22Rv1 (cell line): ENCODE results near the gene ZNF827.

Experiments used
- ZFX ChIP-seq: fragments of 450-650 bp; IDR thresholded peaks from 2 replicates; pipeline ENCODE4 v1.6.1; 2017; ENCODE audit warnings: antibody characterized with exemption, borderline replicate concordance
- TF ChIP-seq, protein P1 (sequence below): fragments of 450-650 bp; IDR thresholded peaks from 2 replicates; pipeline ENCODE4 v1.5.1; 2017; ENCODE audit warnings: mild to moderate bottlenecking

DNA sequence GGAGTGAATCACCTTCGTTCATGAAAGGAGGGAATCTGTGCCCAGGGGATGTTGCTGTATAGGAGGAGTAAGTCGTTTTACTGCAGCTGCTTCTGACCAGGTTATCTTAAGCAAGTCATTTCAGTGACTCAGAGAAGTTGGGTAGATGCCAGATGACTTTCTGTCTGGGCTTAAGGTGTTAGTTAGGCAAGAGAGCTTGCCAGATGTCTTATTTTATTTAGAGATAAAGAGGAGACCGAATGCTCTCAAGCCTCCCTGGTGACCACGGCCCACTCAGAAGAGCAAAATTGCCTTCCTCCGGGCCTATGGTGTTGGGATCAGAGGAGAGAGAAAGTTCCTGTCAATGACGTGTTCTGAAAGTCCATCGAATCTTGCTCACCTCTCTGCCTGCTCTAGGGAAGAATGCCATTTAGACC lies 16.3 kb upstream of the ZNF827 start:
- TF ChIP-seq, protein P1, sequence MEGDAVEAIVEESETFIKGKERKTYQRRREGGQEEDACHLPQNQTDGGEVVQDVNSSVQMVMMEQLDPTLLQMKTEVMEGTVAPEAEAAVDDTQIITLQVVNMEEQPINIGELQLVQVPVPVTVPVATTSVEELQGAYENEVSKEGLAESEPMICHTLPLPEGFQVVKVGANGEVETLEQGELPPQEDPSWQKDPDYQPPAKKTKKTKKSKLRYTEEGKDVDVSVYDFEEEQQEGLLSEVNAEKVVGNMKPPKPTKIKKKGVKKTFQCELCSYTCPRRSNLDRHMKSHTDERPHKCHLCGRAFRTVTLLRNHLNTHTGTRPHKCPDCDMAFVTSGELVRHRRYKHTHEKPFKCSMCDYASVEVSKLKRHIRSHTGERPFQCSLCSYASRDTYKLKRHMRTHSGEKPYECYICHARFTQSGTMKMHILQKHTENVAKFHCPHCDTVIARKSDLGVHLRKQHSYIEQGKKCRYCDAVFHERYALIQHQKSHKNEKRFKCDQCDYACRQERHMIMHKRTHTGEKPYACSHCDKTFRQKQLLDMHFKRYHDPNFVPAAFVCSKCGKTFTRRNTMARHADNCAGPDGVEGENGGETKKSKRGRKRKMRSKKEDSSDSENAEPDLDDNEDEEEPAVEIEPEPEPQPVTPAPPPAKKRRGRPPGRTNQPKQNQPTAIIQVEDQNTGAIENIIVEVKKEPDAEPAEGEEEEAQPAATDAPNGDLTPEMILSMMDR: no peak
- TF ChIP-seq ZFX: no peak
